SJSA1 (cell line): ENCODE results near the gene RAP1B. TPM values are rescaled to one million over a fixed set of nuclear protein-coding genes. Genes with fewer than 3 reads are reported as not detected.

Experiments used
- DNase-seq, 2 experiments: peaks; one replicate each; pipeline ENCODE4 v3.0.0-alpha.2; 2015 to 2020; ENCODE audit warnings: low spot score in 2 of 2, low read depth in 1 of 2
- H3K27ac ChIP-seq: fragments of 250-450 bp; sonication (Bioruptor Pico); 2 replicates; pipeline ENCODE4 v1.5.1; 2020; ENCODE audit warnings: mild to moderate bottlenecking, moderate library complexity
- H3K27me3 ChIP-seq: fragments of 250-450 bp; sonication (Bioruptor Pico); replicated peaks from 2 replicates; pipeline ENCODE4 v1.5.1; 2020; ENCODE audit warnings: mild to moderate bottlenecking, moderate library complexity
- H3K36me3 ChIP-seq: fragments of 250-450 bp; sonication (Bioruptor Pico); 2 replicates; pipeline ENCODE4 v1.5.1; 2020; ENCODE audit warnings: mild to moderate bottlenecking
- H3K4me1 ChIP-seq: fragments of 250-450 bp; sonication (Bioruptor Pico); replicated peaks from 2 replicates; pipeline ENCODE4 v1.6.1; 2021; ENCODE audit warnings: mild to moderate bottlenecking
- H3K4me3 ChIP-seq: fragments of 250-450 bp; sonication (Bioruptor Pico); 2 replicates; pipeline ENCODE4 v1.5.1; 2020; ENCODE audit warnings: mild to moderate bottlenecking
- H3K9me3 ChIP-seq: fragments of 250-450 bp; sonication (Bioruptor Pico); replicated peaks from 2 replicates; pipeline ENCODE4 v1.5.1; 2020; ENCODE audit warnings: mild to moderate bottlenecking
- total RNA-seq: library from RNA; depleted of rRNA; stranded (reverse); fragments of >200 nt; shearing (Covaris generic); gene quantifications from 2 replicates; pipeline ENCODE4 v1.2.3, GENCODE V29; 2014

Gene RAP1B
- total RNA-seq, 1 experiment from 2014 or later: 334 TPM

GRCh38 chr12:68589194-68589593 is 21.5 kb upstream of the RAP1B start:
- Histone ChIP-seq H3K36me3 (no peaks in the 10 kb centered on the region), H3K9me3 (0 out of 2 replicates have a peak, but pooled peaks cover 3% of the 10 kb centered on the region), H3K4me1 (no peaks in the 10 kb centered on the region), H3K27me3 (no peaks in the 10 kb centered on the region), H3K4me3 (no peak overlapping the region), H3K27ac (no peak overlapping the region)
- no peak for DNase-seq

- no peaks in the 10 kb centered on the region for H3K4me1 ChIP-seq
- H3K27ac ChIP-seq: no peak overlapping the region
- no peak overlapping the region for H3K4me3 ChIP-seq
- no peaks in the 10 kb centered on the region for H3K27me3 ChIP-seq
- 0 out of 2 replicates have a peak, but pooled peaks cover 3% of the 10 kb centered on the region for H3K9me3 ChIP-seq
- no peaks in the 10 kb centered on the region for H3K36me3 ChIP-seq
- no peak for DNase-seq
Measured at GRCh38 chr12:68591734-68592418, 18.8 kb upstream of the RAP1B start.

GRCh38 chr12:68595241-68595640 is 15.5 kb upstream of the RAP1B start:
- no peaks in the 10 kb centered on the region for H3K36me3 ChIP-seq
- H3K27ac ChIP-seq: no peak overlapping the region
- H3K27me3 ChIP-seq: no peaks in the 10 kb centered on the region
- no peak for DNase-seq
- H3K4me3 ChIP-seq: no peak overlapping the region
- no peaks in the 10 kb centered on the region for H3K9me3 ChIP-seq
- H3K4me1 ChIP-seq: no peaks in the 10 kb centered on the region

- H3K4me1 ChIP-seq: no peaks in the 10 kb centered on the region
- no peak overlapping the region for H3K4me3 ChIP-seq
- no peaks in the 10 kb centered on the region for H3K27me3 ChIP-seq
- no peak for DNase-seq
- H3K9me3 ChIP-seq: 0 out of 2 replicates have a peak, but pooled peaks cover 2% of the 10 kb centered on the region
- H3K27ac ChIP-seq: no peak overlapping the region
- no peaks in the 10 kb centered on the region for H3K36me3 ChIP-seq
Measured at GRCh38 chr12:68601767-68602166, 8.9 kb upstream of the RAP1B start.

DNA sequence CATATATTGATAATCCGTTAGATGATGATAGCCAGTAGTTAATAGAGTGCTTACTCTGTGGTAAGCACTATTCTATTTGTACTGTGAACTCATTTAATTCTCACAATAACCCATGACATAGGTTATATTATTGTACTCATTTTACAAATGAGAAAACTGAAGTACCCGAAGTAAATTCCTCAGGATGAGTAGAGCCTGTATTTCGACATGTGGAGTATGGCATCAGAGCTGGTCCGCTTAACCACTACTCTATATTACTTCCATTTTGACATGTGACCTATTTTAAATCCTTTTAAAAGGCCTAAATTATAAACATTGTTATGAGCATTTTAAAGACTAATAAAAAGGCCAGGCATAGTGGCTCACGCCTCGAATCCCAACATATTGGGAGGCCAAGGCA is 8.0 kb upstream of the RAP1B start:
- no peak for DNase-seq
- no peak overlapping the region for H3K4me3 ChIP-seq
- no peaks in the 10 kb centered on the region for H3K36me3 ChIP-seq
- H3K27me3 ChIP-seq: no peaks in the 10 kb centered on the region
- H3K4me1 ChIP-seq: no peaks in the 10 kb centered on the region
- H3K9me3 ChIP-seq: 0 out of 2 replicates have a peak, but pooled peaks cover 2% of the 10 kb centered on the region
- H3K27ac ChIP-seq: no peak overlapping the region

- no peak overlapping the region for H3K4me3 ChIP-seq
- H3K27ac ChIP-seq: no peak overlapping the region
- H3K36me3 ChIP-seq: peaks cover 8% of the 10 kb centered on the region
- H3K4me1 ChIP-seq: peaks cover 17% of the 10 kb centered on the region
- no peaks in the 10 kb centered on the region for H3K27me3 ChIP-seq
- no peak for DNase-seq
- H3K9me3 ChIP-seq: no peaks in the 10 kb centered on the region
Measured at GRCh38 chr12:68608191-68608590, 2.5 kb upstream of the RAP1B start.

GRCh38 chr12:68609998-68610369 is 715 bp upstream of the RAP1B start:
- H3K36me3 ChIP-seq: peaks cover 15% of the 10 kb centered on the region
- no peaks in the 10 kb centered on the region for H3K27me3 ChIP-seq
- H3K27ac ChIP-seq: peak overlapping the region; percentile 92
- peak overlapping the region; percentile 89 for H3K4me3 ChIP-seq
- H3K4me1 ChIP-seq: peaks cover 17% of the 10 kb centered on the region
- DNase-seq: no peak
- no peaks in the 10 kb centered on the region for H3K9me3 ChIP-seq

- H3K27me3 ChIP-seq: no peaks in the 10 kb centered on the region
- DNase-seq: peak; percentile 49 to 55
- peaks cover 17% of the 10 kb centered on the region for H3K4me1 ChIP-seq
- H3K36me3 ChIP-seq: peaks cover 15% of the 10 kb centered on the region
- peak overlapping the region; percentile 92 for H3K27ac ChIP-seq
- H3K4me3 ChIP-seq: peak overlapping the region; percentile 89
- no peaks in the 10 kb centered on the region for H3K9me3 ChIP-seq
Measured at GRCh38 chr12:68611094-68611805, 551 bp downstream of the RAP1B start.

- DNase-seq: no peak
- peaks cover 17% of the 10 kb centered on the region for H3K4me1 ChIP-seq
- no peaks in the 10 kb centered on the region for H3K9me3 ChIP-seq
- peaks cover 15% of the 10 kb centered on the region for H3K36me3 ChIP-seq
- no peaks in the 10 kb centered on the region for H3K27me3 ChIP-seq
- peak overlapping the region; percentile 89 for H3K4me3 ChIP-seq
- H3K27ac ChIP-seq: peak overlapping the region; percentile 78
Measured at GRCh38 chr12:68611806-68612160, 1.1 kb downstream of the RAP1B start.

DNA sequence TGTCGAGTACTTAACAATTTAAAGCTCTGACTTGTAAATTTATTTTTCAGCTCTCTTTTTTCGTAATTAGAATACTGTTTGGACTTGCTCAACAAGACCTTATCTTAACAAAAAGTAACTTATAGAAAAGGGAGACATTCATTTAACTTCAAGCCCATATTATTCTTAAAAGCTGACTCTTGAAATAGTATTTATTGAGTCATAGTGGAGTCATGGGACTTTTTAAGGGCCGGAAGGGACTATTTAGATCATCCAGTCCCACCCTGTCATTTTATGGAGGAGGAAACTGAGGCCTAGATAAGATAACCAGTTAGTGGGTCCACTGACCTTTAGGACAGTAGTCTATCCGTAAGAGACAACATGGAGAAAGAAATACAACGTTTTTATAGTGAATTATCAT is 1.5 kb downstream of the RAP1B start:
- H3K27ac ChIP-seq: peak overlapping the region; percentile 78
- DNase-seq: peak in 1 of 2 experiments; percentile 26
- no peaks in the 10 kb centered on the region for H3K9me3 ChIP-seq
- peaks cover 19% of the 10 kb centered on the region for H3K4me1 ChIP-seq
- peaks cover 15% of the 10 kb centered on the region for H3K36me3 ChIP-seq
- H3K4me3 ChIP-seq: peak overlapping the region; percentile 89
- H3K27me3 ChIP-seq: no peaks in the 10 kb centered on the region

GRCh38 chr12:68612697-68613096 is 2.0 kb downstream of the RAP1B start:
- Histone ChIP-seq H3K4me1 (peaks cover 19% of the 10 kb centered on the region), H3K36me3 (peaks cover 19% of the 10 kb centered on the region), H3K27ac (peak overlapping the region; percentile 78; the same call in 1 of the 2 replicates), H3K4me3 (peak overlapping the region; percentile 89), H3K9me3 (no peaks in the 10 kb centered on the region), H3K27me3 (no peaks in the 10 kb centered on the region)
- DNase-seq: no peak

DNA sequence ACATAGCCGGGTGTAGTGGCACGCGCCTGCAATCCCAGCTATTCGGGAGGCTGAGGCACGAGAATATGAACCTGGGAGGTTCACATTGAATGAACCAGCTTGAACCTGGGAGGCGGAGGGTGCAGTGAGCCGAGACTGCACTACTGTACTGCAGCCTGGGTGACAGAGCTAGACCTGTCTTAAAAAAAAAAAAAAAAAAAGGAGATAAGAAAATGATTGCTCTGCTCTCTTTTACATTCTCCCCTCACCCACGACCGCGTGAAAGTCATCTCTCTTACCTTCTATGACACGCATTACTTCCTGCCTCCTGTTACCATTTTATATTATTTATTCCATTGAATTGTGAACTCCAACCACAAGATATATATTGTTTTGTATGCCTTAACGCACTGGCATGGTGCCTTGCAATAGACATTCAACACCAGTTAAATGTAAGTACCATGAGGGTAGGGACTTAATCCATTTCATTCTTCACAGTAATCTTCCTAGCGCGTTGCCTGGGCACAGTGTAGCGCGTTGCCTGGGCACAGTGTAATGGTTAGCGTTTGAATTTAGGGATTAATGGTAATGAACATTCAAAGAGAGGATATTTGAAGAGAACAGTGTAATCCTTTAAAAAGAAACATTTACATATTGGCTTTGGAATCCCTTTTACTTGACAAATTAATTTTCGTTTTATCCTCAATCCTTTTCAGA is 2.7 kb downstream of the RAP1B start:
- no peaks in the 10 kb centered on the region for H3K9me3 ChIP-seq
- no peak overlapping the region for H3K4me3 ChIP-seq
- no peak for DNase-seq
- peaks cover 22% of the 10 kb centered on the region for H3K36me3 ChIP-seq
- no peak overlapping the region for H3K27ac ChIP-seq
- H3K4me1 ChIP-seq: peaks cover 19% of the 10 kb centered on the region
- H3K27me3 ChIP-seq: no peaks in the 10 kb centered on the region

- Histone ChIP-seq H3K36me3 (peaks cover 24% of the 10 kb centered on the region), H3K9me3 (no peaks in the 10 kb centered on the region), H3K4me1 (peaks cover 19% of the 10 kb centered on the region), H3K27me3 (no peaks in the 10 kb centered on the region), H3K27ac (no peak overlapping the region), H3K4me3 (no peak overlapping the region)
- DNase-seq: no peak
Measured at GRCh38 chr12:68614105-68614679, 3.5 kb downstream of the RAP1B start.

DNA sequence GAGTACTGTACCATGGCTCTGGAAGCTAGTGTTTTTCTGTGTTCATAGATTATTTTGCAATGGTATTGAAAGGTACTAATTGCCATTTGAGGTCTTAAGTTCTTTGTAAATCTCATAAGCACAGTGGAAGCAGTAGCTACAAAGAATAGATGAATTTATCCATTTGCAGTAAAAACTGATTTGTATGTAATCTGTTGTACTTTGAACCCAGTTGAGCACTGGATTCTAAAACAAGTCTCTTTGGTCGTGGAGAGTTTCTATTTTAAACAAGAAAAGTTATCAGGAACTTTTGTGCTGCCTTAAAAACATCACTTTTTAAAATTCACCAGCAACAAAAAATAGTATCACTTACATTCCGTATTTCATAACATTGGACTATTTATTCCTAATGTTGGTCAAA is 4.1 kb downstream of the RAP1B start:
- DNase-seq: no peak
- peaks cover 18% of the 10 kb centered on the region for H3K4me1 ChIP-seq
- H3K36me3 ChIP-seq: peaks cover 24% of the 10 kb centered on the region
- no peaks in the 10 kb centered on the region for H3K9me3 ChIP-seq
- H3K27me3 ChIP-seq: no peaks in the 10 kb centered on the region
- no peak overlapping the region for H3K27ac ChIP-seq
- no peak overlapping the region for H3K4me3 ChIP-seq
